KMS-11 (cell line): ENCODE data around the gene DSTN.

Experiments
- H2AFZ ChIP-seq: fragments of 200-600 bp; sonication (generic); 2 replicates; pipeline ENCODE4 v1.6.1; 2016; ENCODE audit warnings: antibody characterized with exemption, mixed run types, low read depth
- H3K27ac ChIP-seq: fragments of 200-600 bp; sonication (generic); 2 replicates; pipeline ENCODE4 v1.6.1; 2016; ENCODE audit warnings: mild to moderate bottlenecking, mixed run types
- H3K27me3 ChIP-seq: fragments of 200-600 bp; sonication (generic); 2 replicates; pipeline ENCODE4 v1.6.1; 2017; ENCODE audit warnings: mild to moderate bottlenecking, low read depth, mixed run types, moderate library complexity; ENCODE audit not compliant: insufficient read depth
- H3K36me3 ChIP-seq: fragments of 200-600 bp; sonication (generic); 2 replicates; pipeline ENCODE4 v1.6.1; 2017; ENCODE audit warnings: mild to moderate bottlenecking, mixed run types; ENCODE audit not compliant: insufficient read depth
- H3K4me1 ChIP-seq: fragments of 200-600 bp; sonication (generic); 2 replicates; pipeline ENCODE4 v1.6.1; 2016; ENCODE audit warnings: mild to moderate bottlenecking, low read depth, mixed run types; ENCODE audit not compliant: poor library complexity, severe bottlenecking
- H3K4me2 ChIP-seq: fragments of 200-600 bp; sonication (generic); 2 replicates; pipeline ENCODE4 v1.7.0; 2016; ENCODE audit warnings: mild to moderate bottlenecking, mixed run types
- H3K4me3 ChIP-seq: fragments of 200-600 bp; sonication (generic); IDR thresholded peaks from 2 replicates; pipeline ENCODE4 v1.6.1; 2017; ENCODE audit warnings: low read depth, low read length, mixed read lengths; ENCODE audit not compliant: insufficient read depth
- H3K79me2 ChIP-seq: fragments of 200-600 bp; sonication (generic); 2 replicates; pipeline ENCODE4 v1.6.1; 2016; ENCODE audit warnings: low read depth, mixed run types; ENCODE audit not compliant: insufficient read depth
- H3K9ac ChIP-seq: fragments of 200-600 bp; sonication (generic); 2 replicates; pipeline ENCODE4 v1.6.1; 2016; ENCODE audit warnings: mild to moderate bottlenecking, mixed run types
- H4K20me1 ChIP-seq: fragments of 200-600 bp; sonication (generic); 2 replicates; pipeline ENCODE4 v1.6.1; 2016; ENCODE audit warnings: mild to moderate bottlenecking, mixed run types; ENCODE audit not compliant: insufficient read depth
- TF ChIP-seq, protein P1 (sequence below): fragments of 200-600 bp; sonication (generic); conservative IDR thresholded peaks from 2 replicates; pipeline ENCODE4 v1.6.1; 2017; ENCODE audit warnings: low read depth, mild to moderate bottlenecking, antibody characterized with exemption, low read length, moderate library complexity, mixed read lengths

Gene DSTN

DNA sequence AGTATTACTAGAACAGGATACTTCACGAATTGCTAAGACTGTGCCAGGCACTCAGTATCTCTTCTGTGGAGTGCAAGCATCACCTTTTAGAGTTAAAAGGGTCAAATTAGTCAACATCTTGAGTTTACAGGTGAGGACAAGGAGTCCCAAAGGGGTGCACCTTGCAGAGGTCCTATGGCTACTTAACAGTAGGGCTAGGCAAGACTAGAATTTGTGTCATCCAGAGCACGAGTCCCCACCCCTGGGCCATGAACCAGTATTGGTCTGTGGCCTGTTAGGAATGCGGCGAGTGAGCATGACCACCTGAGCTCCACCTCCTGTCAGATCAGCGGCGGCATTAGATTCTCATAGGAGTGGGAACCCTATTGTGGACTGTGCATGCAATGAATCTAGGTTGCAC, 10.5 kb upstream of the DSTN start:
- Histone ChIP-seq H3K27ac (no peak overlapping the region), H4K20me1 (no peaks in the 10 kb centered on the region), H3K4me1 (no peaks in the 10 kb centered on the region), H3K4me2 (no peak overlapping the region), H3K9ac (no peak overlapping the region), H3K27me3 (no peaks in the 10 kb centered on the region), H3K79me2 (no peaks in the 10 kb centered on the region), H3K36me3 (no peaks in the 10 kb centered on the region), H2AFZ (no peak overlapping the region), H3K4me3 (no peak overlapping the region)
- TF ChIP-seq, protein P1, sequence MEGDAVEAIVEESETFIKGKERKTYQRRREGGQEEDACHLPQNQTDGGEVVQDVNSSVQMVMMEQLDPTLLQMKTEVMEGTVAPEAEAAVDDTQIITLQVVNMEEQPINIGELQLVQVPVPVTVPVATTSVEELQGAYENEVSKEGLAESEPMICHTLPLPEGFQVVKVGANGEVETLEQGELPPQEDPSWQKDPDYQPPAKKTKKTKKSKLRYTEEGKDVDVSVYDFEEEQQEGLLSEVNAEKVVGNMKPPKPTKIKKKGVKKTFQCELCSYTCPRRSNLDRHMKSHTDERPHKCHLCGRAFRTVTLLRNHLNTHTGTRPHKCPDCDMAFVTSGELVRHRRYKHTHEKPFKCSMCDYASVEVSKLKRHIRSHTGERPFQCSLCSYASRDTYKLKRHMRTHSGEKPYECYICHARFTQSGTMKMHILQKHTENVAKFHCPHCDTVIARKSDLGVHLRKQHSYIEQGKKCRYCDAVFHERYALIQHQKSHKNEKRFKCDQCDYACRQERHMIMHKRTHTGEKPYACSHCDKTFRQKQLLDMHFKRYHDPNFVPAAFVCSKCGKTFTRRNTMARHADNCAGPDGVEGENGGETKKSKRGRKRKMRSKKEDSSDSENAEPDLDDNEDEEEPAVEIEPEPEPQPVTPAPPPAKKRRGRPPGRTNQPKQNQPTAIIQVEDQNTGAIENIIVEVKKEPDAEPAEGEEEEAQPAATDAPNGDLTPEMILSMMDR: no peak

DNA sequence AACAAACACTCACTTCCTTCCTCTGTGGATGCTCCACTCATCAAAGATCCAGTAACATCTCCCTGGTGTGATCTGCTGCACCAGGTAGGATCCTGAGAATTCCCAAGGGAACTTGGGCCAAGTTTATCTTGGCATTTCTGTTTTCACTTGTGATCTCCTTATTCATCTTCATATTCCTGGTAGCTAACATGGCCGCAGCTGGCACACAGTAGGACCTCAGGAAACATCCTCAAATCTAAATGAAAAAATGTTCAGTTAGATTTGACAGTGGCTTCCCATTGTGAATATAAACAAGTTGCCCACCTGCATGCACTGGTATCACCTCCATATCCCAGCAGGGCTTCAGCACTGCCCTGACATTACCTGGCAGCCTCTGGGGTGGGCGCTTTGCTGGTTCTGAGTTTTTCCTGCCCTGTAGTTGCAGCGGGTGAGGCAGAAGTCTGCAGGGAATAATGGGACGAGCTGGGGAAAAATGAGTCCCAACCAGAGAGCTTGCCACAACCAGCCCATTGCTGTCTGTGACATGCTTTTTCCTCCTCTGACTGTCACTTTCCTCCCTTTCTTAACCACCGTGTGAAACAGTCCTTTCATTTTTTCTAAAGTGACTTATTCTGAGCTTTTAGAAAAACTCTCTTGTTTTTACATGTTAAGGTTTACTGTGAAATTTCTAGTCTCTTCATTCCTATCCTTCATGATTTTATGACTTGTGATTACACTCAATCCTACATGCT, 9.4 kb upstream of the DSTN start:
- TF ChIP-seq, protein P1: no peak
- H3K36me3 ChIP-seq: no peaks in the 10 kb centered on the region
- H3K4me1 ChIP-seq: no peaks in the 10 kb centered on the region
- H2AFZ ChIP-seq: no peak overlapping the region
- H3K4me2 ChIP-seq: no peak overlapping the region
- no peaks in the 10 kb centered on the region for H3K79me2 ChIP-seq
- H3K27ac ChIP-seq: no peak overlapping the region
- H4K20me1 ChIP-seq: no peaks in the 10 kb centered on the region
- no peak overlapping the region for H3K9ac ChIP-seq
- no peak overlapping the region for H3K4me3 ChIP-seq
- no peaks in the 10 kb centered on the region for H3K27me3 ChIP-seq

DNA sequence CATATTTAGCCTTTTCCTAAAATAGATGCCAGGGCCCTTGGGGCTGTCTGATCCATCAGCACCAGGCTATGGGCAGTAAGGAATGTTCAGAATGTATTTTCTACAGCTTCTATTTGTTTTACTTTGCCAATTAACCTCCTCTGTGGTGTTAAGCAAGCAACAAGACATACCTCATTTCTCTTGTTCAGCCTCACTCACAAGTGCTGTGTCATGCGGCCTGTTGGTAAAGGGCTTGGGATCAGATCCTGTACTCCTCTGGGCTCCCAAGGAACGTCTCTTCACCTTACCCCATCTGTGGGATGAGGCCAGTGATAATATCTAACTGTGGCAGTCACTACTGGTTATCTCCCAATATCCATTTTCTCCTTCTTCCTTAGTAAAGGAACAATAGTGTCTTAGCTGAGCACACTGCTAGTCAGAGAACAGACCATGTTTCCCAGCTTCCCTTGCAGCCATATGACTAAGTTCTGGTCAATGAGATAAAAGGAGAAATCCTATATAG, 7.0 kb upstream of the DSTN start:
- Histone ChIP-seq H3K27ac (no peak overlapping the region), H3K4me1 (no peaks in the 10 kb centered on the region), H3K4me2 (no peak overlapping the region), H3K79me2 (no peaks in the 10 kb centered on the region), H3K36me3 (no peaks in the 10 kb centered on the region), H3K4me3 (no peak overlapping the region), H3K9ac (no peak overlapping the region), H4K20me1 (no peaks in the 10 kb centered on the region), H2AFZ (no peak overlapping the region), H3K27me3 (no peaks in the 10 kb centered on the region)
- TF ChIP-seq, protein P1: no peak

- H3K27ac ChIP-seq: no peak overlapping the region
Measured at GRCh38 chr20:17565169-17565845, 4.6 kb upstream of the DSTN start.

More at GRCh38 chr20:17565169-17565845, 4.6 kb upstream of the DSTN start:
- no peak overlapping the region for H2AFZ ChIP-seq
- H3K4me1 ChIP-seq: no peaks in the 10 kb centered on the region
- H3K4me2 ChIP-seq: no peak overlapping the region
- no peak overlapping the region for H3K9ac ChIP-seq
- no peaks in the 10 kb centered on the region for H3K27me3 ChIP-seq
- no peaks in the 10 kb centered on the region for H4K20me1 ChIP-seq
- H3K79me2 ChIP-seq: no peaks in the 10 kb centered on the region
- no peaks in the 10 kb centered on the region for H3K36me3 ChIP-seq
- TF ChIP-seq, protein P1: no peak
- H3K4me3 ChIP-seq: no peak overlapping the region
